ENCODE data around the gene TMCC1.

- TF ChIP-seq CTCF (IDR thresholded peaks at IDR 0.05) = no peak
- TF ChIP-seq POLR2A (IDR thresholded peaks at IDR 0.05) = no peak
Observed at GRCh38 chr3:129778871-129779270, 114.6 kb downstream of the TMCC1 start.

Data from transverse colon (tissue), 3 donors.